Endothelial cell of umbilical vein (primary cell): ENCODE results near the gene NEIL3. TPM values are rescaled to one million over a fixed set of nuclear protein-coding genes. Genes with fewer than 3 reads are reported as not detected.

Source experiments
- BruUV-seq: library from RNA; stranded (reverse); fragments of 400-500 nt; replicated peaks from 2 replicates; lab custom pipeline; 2021; lab: Mats Ljungman, UMichigan
- CTCF ChIA-PET: fragments of 300-600, 350-600 bp; sonication (Branson Sonifier 250); formaldehyde crosslinking; loops from one replicate; lab custom pipeline; 2021; ENCODE audit warnings: antibody characterized with exemption, inconsistent platforms; lab: Charles Lee
- POLR2A ChIA-PET: fragments of 300-600, 350-600 bp; sonication (Branson Sonifier 250); formaldehyde crosslinking; loops from one replicate; lab custom pipeline; 2021; ENCODE audit warnings: antibody characterized with exemption, inconsistent platforms; lab: Charles Lee
- DNase-seq: peaks from one replicate; pipeline ENCODE4 v3.0.0-alpha.2; 2011; ENCODE audit warnings: low read depth, low spot score
- FAIRE-seq: peaks from 2 replicates; lab custom pipeline; 2011; peaks lifted over from hg19 to GRCh38; lab: Jason Lieb, UNC
- H2AFZ ChIP-seq: 2 replicates; pipeline ENCODE4 v1.6.0; 2012; ENCODE audit warnings: low read depth, low read length, control low read depth, inconsistent platforms
- H3K27ac ChIP-seq: 2 replicates; pipeline ENCODE4 v1.5.1; 2011; ENCODE audit warnings: low read depth, mild to moderate bottlenecking, control low read depth, low read length, moderate library complexity; ENCODE audit not compliant: insufficient read depth
- H3K27me3 ChIP-seq, 2 experiments: 2 replicates each; pipeline versions ENCODE4 v1.6.0 to v1.6.1; 2011; ENCODE audit warnings: low read length in 2 of 2, mixed read lengths in 1 of 2; ENCODE audit not compliant: control insufficient read depth in 2 of 2, insufficient read depth in 2 of 2
- H3K36me3 ChIP-seq, 2 experiments: 2 replicates in 1 of 2; 3 replicates in 1 of 2; pipeline ENCODE4 v1.5.1; 2011; ENCODE audit warnings: low read length in 2 of 2, mild to moderate bottlenecking in 1 of 2, moderate library complexity in 1 of 2; ENCODE audit not compliant: control insufficient read depth in 2 of 2, insufficient read depth in 2 of 2; ENCODE audit errors: extremely low read depth in 1 of 2
- H3K4me1 ChIP-seq: 3 replicates; pipeline ENCODE4 v1.5.1; 2011; ENCODE audit warnings: mild to moderate bottlenecking, low read length; ENCODE audit not compliant: control insufficient read depth, insufficient read depth; ENCODE audit errors: extremely low read depth
- H3K4me2 ChIP-seq: 2 replicates; pipeline ENCODE4 v1.6.1; 2011; ENCODE audit warnings: low read length, control low read depth, mixed read lengths; ENCODE audit not compliant: insufficient read depth
- H3K4me3 ChIP-seq, 3 experiments: fragments of 200-600 bp in 1 of 3; sonication (generic), shearing (Covaris generic) in 1 of 3; replicated peaks in 1 of 3; 2 replicates each; pipeline ENCODE4 v1.5.1; 2011 to 2016; ENCODE audit warnings: control low read depth in 3 of 3, low read length in 3 of 3, mild to moderate bottlenecking in 2 of 3, inconsistent platforms in 1 of 3, low read depth in 1 of 3, moderate library complexity in 1 of 3; ENCODE audit not compliant: insufficient read depth in 1 of 3
- H3K79me2 ChIP-seq: 2 replicates; pipeline ENCODE4 v1.6.0; 2012; ENCODE audit warnings: low read length, inconsistent platforms; ENCODE audit not compliant: control insufficient read depth, insufficient read depth
- H3K9ac ChIP-seq: replicated peaks from 2 replicates; pipeline ENCODE3; 2011; ENCODE audit warnings: low read length, control low read depth; ENCODE audit not compliant: insufficient read depth; ENCODE audit errors: extremely low read depth
- H3K9me1 ChIP-seq: replicated peaks from 3 replicates; pipeline ENCODE4 v1.6.0; 2011; ENCODE audit warnings: mild to moderate bottlenecking, low read length; ENCODE audit not compliant: control insufficient read depth, insufficient read depth; ENCODE audit errors: extremely low read depth
- H3K9me3 ChIP-seq: replicated peaks from 2 replicates; pipeline ENCODE4 v1.5.1; 2012; ENCODE audit warnings: low read length, inconsistent platforms; ENCODE audit not compliant: control insufficient read depth, insufficient read depth
- H4K20me1 ChIP-seq: replicated peaks from 2 replicates; pipeline ENCODE3; 2011; ENCODE audit warnings: mild to moderate bottlenecking, low read length; ENCODE audit not compliant: control insufficient read depth, insufficient read depth; ENCODE audit errors: extremely low read depth
- EZH2 ChIP-seq: IDR thresholded peaks from 2 replicates; pipeline ENCODE4 v1.6.1; 2012; ENCODE audit warnings: borderline replicate concordance, low read depth, mild to moderate bottlenecking, moderate library complexity, low read length, inconsistent platforms; ENCODE audit not compliant: severe bottlenecking
- FOS ChIP-seq: IDR thresholded peaks from 2 replicates; pipeline ENCODE4 v1.6.1; 2011; ENCODE audit warnings: mild to moderate bottlenecking, low read length, moderate library complexity, borderline replicate concordance; ENCODE audit not compliant: insufficient read depth
- GATA2 ChIP-seq: IDR thresholded peaks from 2 replicates; pipeline ENCODE4 v1.7.0; 2011; ENCODE audit warnings: low read depth, mild to moderate bottlenecking, moderate library complexity, mixed read lengths, low read length; ENCODE audit not compliant: insufficient read length, insufficient read depth
- JUN ChIP-seq: IDR thresholded peaks from 2 replicates; pipeline ENCODE4 v1.6.1; 2011; ENCODE audit warnings: borderline replicate concordance, low read depth; ENCODE audit not compliant: insufficient read length, insufficient read depth
- MYC ChIP-seq: IDR thresholded peaks from one replicate; pipeline ENCODE4 v1.6.1; 2011; ENCODE audit warnings: mild to moderate bottlenecking, low read depth, low read length
- POLR2A ChIP-seq: IDR thresholded peaks from 2 replicates; pipeline ENCODE4 v1.6.1; 2012; ENCODE audit warnings: low read depth, mild to moderate bottlenecking, control low read depth, low read length
- POLR2AphosphoS5 ChIP-seq: IDR thresholded peaks from 2 replicates; pipeline ENCODE4 v1.6.1; 2012; ENCODE audit warnings: low read depth, mild to moderate bottlenecking, control low read depth, low read length, moderate library complexity; ENCODE audit not compliant: insufficient read depth
- dilution Hi-C: fragments of 300-500 bp; cut with MboI; formaldehyde crosslinking; loops from one replicate; pipeline ENCODE4 v1.15.0; 2019; ENCODE audit warnings: low sequenced_read_pairs; ENCODE audit not compliant: extremely low pct_ligation_motif_present
- intact Hi-C: fragments of 100-400 bp; cut with micrococcal nuclease; formaldehyde crosslinking; loops from one replicate; pipeline ENCODE4 v1.10.0; 2022
- polyA plus RNA-seq, 4 experiments: library from polyadenylated mRNA; depleted of rRNA in 3 of 4; stranded (reverse) in 3 of 4; unstranded in 1 of 4; fragments of >200 nt; gene quantifications; 2 replicates each; pipeline versions ENCODE4 v1.2.1 to v1.2.3, GENCODE V29; 2011 to 2012; ENCODE audit warnings: missing spikeins in 1 of 4
- total RNA-seq: library from RNA; stranded (reverse); gene quantifications from 2 replicates; pipeline ENCODE4 v1.2.3, GENCODE V29; 2021
- TF ChIP-seq, protein P1 (sequence below), 2 donors: IDR thresholded peaks; 1 replicate in 1 of 2; 2 replicates in 1 of 2; pipeline ENCODE4 v1.5.1; 2011; ENCODE audit warnings: low read length in 2 of 2, mild to moderate bottlenecking in 2 of 2, moderate library complexity in 2 of 2, control low read depth in 1 of 2, inconsistent platforms in 1 of 2, low read depth in 1 of 2; ENCODE audit not compliant: insufficient read depth in 1 of 2; ENCODE audit errors: extremely low read depth in 1 of 2
- TF ChIP-seq, protein P2 (sequence below): IDR thresholded peaks from 2 replicates; pipeline ENCODE4 v1.6.1; 2011; ENCODE audit not compliant: insufficient read depth, insufficient read length

Gene NEIL3
- total and polyA plus RNA-seq, 2 donors (not counting 3 experiments of a cell fraction or from before 2014, with no cell fraction given) = 3.7 to 6.9 TPM

DNA sequence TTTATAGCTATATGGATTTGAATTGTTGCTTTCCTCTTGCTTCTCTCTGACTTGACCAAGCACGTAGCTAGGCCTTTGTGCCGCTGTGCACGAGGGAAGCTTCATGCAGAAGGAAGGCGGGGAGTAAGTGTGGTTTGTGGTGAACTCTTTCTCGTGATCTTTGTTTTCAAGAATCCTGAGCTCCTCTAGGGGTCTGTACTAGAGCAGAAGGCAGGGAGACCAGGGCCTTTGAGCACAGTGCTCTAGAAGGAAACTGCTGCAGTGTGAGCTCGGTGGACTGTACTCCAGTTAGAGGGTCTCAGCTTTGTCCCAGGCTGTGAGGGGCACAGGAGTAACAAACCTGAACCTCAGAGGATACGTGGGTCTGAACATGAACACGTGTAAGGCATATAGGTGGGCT lies 83.6 kb downstream of the NEIL3 start:
- Histone ChIP-seq H3K4me2 (no peak overlapping the region), H3K27me3 (peaks cover 2 to 5% of the 10 kb centered on the region in 2 experiments), H3K9me3 (no peaks in the 10 kb centered on the region), H4K20me1 (no peaks in the 10 kb centered on the region), H3K27ac (no peak overlapping the region), H3K9ac (no peak overlapping the region), H3K4me3 (no peak overlapping the region), H3K9me1 (no peaks in the 10 kb centered on the region), H2AFZ (no peak overlapping the region), H3K4me1 (no peaks in the 10 kb centered on the region), H3K36me3 (no peaks in the 10 kb centered on the region), H3K79me2 (no peaks in the 10 kb centered on the region)
- intact Hi-C loops (no loop called here), dilution Hi-C loops (no loop called here)
- POLR2A ChIA-PET = no interaction called here
- TF ChIP-seq, protein P1, sequence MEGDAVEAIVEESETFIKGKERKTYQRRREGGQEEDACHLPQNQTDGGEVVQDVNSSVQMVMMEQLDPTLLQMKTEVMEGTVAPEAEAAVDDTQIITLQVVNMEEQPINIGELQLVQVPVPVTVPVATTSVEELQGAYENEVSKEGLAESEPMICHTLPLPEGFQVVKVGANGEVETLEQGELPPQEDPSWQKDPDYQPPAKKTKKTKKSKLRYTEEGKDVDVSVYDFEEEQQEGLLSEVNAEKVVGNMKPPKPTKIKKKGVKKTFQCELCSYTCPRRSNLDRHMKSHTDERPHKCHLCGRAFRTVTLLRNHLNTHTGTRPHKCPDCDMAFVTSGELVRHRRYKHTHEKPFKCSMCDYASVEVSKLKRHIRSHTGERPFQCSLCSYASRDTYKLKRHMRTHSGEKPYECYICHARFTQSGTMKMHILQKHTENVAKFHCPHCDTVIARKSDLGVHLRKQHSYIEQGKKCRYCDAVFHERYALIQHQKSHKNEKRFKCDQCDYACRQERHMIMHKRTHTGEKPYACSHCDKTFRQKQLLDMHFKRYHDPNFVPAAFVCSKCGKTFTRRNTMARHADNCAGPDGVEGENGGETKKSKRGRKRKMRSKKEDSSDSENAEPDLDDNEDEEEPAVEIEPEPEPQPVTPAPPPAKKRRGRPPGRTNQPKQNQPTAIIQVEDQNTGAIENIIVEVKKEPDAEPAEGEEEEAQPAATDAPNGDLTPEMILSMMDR (IDR thresholded peaks at IDR 0.05; ENCODE audit: extremely low read depth in 1 of 2, insufficient read depth in 1 of 2, low read depth in 1 of 2, low read length in 2 of 2) = no peak
- TF ChIP-seq JUN (no peak), POLR2A (no peak), EZH2 (no peak), GATA2 (no peak), POLR2AphosphoS5 (no peak), FOS (no peak), MYC (no peak)
- TF ChIP-seq, protein P2, sequence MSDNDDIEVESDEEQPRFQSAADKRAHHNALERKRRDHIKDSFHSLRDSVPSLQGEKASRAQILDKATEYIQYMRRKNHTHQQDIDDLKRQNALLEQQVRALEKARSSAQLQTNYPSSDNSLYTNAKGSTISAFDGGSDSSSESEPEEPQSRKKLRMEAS = no peak
- CTCF ChIA-PET = interaction anchor here (1.1 kb wide), 1 partner anchor 38 kb away, joined by 4 read pairs; no protein-coding TSS in a partner anchor
- BruUV-seq = no TSS peak
- no peak for DNase-seq
- no peak for FAIRE-seq
